HG03439 (cell line): ENCODE data around the gene RGS9.
"Not testable (repeated sequence)": the region's sequence is repeated elsewhere in the genome, so short reads cannot be mapped to it uniquely, and the experiment has no call there.

Experiments
- ATAC-seq: cut with Tn5 transposase; IDR thresholded peaks from one replicate; pipeline ENCODE4 v1.9.1; 2021; ENCODE audit warnings: mild to moderate bottlenecking, moderate library complexity; ENCODE audit not compliant: unreplicated experiment

RGS9 gene

DNA sequence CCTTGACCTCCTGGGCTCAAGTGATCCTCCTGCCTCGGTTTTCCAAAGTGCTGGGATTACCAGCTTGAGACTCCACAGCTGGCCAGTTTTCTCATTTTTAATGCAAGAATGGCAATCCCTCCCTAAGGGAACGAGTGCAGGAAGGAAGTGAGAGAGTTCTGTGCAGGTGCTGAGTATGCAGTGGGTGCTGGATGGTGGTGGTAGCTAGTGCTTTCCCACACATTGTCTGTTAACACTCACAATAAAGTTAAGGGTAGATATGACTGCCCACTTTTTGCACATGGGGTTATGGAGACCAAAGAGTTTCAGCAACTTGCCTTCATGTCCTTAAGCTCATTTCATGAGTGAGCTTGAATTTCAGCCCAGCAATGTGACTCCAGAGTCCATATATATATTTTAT is 18.5 kb downstream of the RGS9 start:
- ATAC-seq, result no peak

DNA sequence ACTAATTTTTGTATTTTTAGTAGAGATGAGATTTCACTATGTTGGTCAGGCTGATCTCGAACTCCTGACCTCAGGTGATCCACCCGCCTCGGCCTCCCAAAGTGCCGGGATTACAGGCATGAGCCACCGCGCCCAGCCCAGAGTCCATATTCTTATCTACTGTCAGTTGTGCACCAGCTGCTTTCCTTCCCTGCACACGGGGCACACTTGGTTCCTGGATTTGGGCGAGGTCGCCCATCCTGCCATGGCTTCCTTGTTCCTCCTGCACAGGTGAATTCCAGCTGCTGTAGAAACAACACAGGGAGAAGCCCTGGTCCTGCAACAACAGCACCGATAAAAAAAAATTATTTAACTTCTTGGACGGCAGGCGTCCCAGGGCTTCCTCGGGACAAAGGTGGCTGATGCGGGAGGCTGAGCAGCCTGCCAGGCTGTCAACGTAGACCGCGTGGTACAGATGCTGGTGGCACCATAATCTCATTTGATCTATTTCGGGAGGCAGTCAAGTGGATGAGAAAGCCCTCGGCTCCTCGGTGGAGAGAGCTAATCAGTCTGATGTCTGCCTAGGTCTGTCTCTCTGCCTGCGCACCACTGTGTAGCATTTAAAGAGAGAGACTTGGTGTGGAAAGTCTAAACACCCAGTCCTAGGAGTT is 19.1 kb downstream of the RGS9 start:
- ATAC-seq, result no peak

- ATAC-seq, result no peak
Observed at GRCh38 chr17:65156835-65157565, 19.8 kb downstream of the RGS9 start.

GRCh38 chr17:65158041-65158440 is 20.9 kb downstream of the RGS9 start:
- no peak for ATAC-seq

DNA sequence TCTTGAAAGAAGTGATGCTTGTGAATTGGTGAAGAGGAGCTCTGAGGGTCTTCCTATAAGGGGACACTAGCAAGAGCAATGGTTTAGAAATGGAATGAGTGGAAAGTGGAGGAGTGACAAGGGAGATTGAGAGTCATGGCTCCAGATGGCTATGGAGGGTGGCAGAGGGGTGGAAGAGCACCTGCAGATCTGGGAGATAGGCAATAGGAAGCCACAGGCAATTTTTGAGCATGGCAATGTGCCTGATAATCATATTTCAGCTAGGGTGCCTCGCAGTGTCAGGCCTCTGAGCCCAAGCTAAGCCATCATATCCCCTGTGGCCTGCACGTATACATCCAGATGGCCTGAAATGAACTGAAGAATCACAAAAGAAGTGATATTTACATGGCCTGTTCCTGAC is 21.5 kb downstream of the RGS9 start:
- no peak for ATAC-seq

- no peak for ATAC-seq
Observed at GRCh38 chr17:65160516-65160915, 23.3 kb downstream of the RGS9 start.

- ATAC-seq, result peak; percentile 82
Observed at GRCh38 chr17:65163990-65164495, 26.9 kb downstream of the RGS9 start.

DNA sequence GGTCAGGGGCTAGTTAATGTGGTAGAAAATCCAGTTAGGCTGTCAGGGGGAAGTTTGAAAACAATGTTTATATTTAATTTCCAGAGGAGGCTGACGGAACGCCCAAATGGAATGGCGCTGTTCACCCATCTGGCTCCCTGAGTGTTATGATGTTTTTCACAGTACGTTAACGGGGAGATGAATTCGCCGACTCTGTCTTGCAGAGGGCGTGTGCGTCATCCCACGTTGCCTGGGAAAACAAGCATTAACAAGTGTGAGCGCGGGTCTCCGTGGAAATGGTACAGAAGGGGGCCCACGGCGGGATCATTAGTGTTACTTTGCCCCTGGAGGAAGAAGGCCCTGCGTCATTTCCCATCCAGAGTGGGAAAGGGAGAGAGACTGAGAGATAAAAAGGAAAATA is 29.6 kb downstream of the RGS9 start:
- ATAC-seq, result no peak

GRCh38 chr17:65167566-65167965 is 30.4 kb downstream of the RGS9 start:
- ATAC-seq, result no peak

- no peak for ATAC-seq
Observed at GRCh38 chr17:65169691-65170090, 32.5 kb downstream of the RGS9 start.

- no peak for ATAC-seq
Observed at GRCh38 chr17:65170839-65171238, 33.7 kb downstream of the RGS9 start.

DNA sequence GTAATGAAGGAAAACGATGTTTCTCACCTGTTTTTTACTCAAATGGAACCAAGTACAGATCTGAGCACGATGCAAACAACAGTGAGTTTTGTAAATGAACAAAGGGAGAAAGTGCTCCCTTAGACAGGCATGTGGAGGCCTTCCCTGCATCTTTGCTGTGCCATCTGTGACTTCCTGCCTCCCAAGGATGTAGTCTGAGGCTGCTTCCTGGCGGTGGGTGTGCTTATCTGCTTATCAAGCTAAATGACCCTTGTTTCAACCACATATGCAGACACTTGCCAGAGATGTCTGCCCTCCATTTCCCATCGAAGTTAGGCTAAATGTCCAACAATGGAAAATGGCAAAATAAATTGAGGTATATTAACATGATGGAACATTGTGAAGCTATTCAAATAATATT is 34.6 kb downstream of the RGS9 start:
- no peak for ATAC-seq

- ATAC-seq, result no peak
Observed at GRCh38 chr17:65172496-65173136, 35.4 kb downstream of the RGS9 start.

GRCh38 chr17:65173284-65173793 is 36.2 kb downstream of the RGS9 start:
- no peak for ATAC-seq

DNA sequence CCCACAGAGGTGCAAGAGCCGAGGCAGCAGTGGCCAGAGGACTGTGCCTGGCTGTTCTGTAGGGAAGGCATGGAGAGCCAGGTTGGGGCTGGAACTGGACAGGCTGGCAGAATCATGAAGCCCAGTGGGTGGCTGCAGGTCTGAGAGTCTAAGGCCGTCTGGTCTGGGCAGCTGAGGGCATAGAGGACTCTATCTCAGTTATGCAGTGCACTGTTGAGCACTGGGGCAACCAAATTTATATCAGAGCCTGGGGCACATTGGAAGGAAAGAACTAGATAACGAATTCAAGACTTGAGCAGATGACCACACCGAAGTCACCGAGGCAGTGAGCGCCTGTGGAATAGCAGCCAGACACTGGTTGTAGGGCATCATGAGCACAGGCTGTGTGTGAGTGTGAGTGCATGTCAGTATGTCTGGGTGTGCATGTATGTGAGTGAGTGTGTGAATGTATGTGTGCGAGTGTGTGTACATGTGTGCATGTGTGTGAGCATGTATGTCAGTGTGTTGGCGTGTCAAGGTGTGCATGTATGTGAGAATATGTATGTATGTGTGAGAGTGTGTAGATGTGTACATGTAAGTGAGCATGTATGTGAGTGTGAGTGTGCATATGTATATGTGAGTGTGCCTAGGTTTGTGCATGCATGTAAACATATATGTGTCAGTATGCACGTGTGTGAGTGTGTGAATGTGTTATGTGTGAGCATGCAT is 37.0 kb downstream of the RGS9 start:
- ATAC-seq, result no peak

GRCh38 chr17:65174974-65175373 is 37.8 kb downstream of the RGS9 start:
- ATAC-seq, result no peak

DNA sequence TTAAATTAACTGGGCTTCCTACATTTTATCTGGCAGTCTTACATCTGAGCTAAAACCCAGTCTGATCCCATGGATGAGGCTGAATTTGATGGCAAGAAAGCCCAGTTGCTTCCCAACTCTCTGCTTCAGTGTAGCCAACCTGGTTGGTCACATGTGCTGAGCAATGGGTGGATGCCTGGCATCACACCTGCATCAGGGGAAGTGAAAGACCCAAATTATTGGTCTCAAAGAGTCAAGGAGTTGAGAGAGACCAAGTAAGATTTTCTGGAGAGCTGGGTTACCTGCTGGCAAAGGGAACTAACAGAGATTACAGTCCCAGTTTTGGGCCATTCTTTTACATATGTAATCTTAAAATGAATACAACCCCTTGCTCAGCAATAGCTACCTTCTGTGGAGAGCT is 38.8 kb downstream of the RGS9 start:
- no peak for ATAC-seq

DNA sequence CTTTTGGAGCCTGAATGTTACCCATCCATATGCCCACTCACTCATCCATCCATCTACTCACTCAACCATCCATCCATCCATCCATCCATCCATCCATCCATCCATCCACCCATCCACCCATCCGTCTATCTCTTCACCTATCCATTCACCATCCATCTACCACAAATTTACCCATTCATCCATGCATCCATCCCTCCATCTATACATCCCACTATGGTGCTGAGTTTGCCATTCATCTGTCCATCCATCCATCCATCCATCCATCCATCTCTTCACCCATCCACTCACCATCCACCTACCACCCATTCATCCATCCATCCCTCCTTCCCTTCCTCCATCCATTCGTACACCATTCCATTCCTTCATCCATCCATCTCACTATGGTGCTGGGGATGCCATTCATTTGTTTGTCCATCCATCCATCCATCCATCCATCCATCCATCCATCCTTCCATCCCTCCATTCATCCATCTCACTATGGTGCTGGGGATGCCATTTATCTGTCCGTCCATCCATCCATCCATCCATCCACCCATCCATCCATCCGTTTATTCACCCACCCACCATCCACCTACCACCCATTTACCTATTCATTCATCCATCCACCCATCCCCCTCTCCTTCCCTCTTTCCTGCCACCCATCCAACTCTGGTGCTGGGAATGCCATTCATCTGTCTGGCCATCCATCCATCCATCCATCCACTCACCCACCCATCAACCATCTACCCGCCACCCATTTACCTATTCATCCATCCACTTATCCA is 39.7 kb downstream of the RGS9 start:
- no peak for ATAC-seq

DNA sequence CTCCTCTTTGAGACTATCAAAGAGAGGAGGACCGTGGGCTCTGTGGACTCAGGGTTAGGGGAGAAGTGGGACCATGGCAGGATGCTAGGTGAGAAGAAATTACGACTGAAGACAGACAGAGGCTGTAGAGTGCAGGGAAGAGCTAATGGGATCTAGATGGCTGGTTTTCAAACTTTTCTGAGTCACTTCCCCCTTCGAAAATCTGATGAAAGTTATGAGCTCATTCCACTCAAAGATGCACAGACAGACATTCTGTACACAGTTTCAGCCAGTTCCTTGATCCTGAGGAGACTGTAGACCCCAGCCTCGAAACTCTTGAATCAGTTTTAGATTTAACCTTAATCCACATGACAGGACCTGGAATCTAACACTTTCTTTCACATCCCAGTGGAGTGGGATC is 40.7 kb downstream of the RGS9 start:
- no peak for ATAC-seq

DNA sequence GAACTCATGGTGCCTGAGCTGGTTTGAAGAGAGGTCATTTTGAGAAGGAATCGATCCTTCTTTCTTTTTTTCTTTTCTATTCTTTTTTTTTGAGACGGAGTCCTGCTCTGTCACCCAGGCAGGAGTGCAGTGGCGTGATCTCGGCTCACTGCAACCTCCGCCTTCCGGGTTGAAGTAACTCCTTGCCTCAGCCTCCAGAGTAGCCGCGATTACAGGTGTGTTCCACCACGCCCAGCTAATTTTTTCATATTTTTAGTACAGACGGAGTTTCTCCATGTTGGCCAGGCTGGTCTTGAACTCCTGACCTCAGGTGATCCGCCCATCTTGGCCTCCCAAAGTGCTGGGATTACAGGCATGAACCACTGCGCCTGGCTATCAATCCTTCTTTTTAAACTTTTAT is 43.1 kb downstream of the RGS9 start:
- ATAC-seq, result not testable (repeated sequence)
